RKO (cell line): ENCODE results near the gene CNTF.
A peak's percentile ranks its signal among the peaks of the same experiment; 100 is the strongest.
"Not testable (repeated sequence)": the region's sequence is repeated elsewhere in the genome, so short reads cannot be mapped to it uniquely, and the experiment has no call there.

Experiments
- DNase-seq: peaks from one replicate; pipeline ENCODE4 v3.0.0-alpha.2; 2016; ENCODE audit warnings: low spot score

Gene CNTF

DNA sequence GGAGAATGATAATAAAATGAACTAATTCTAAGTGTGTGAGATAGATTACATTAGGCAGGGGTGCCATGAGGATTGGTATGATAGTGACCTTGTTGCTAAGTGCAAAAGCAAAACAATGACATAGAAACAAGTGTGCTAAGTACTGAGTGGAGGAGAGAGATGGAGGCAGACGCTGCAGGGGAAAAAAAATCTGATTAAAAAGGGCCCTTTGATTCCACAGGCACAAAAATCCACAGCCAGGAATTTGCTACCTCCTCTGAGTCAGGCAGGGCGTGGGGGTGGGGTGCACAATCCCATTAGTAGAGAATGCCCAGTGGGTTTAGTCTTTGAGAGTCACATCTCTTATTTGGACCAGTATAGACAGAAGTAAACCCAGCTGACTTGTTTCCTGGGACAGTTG lies at the start of gene CNTF:
TSS of gene CNTF (plus strand) at position 322 of the 400 bp plus-strand sequence. CDS start 88 bp downstream, outside the sequence.
- DNase-seq, result no peak

DNA sequence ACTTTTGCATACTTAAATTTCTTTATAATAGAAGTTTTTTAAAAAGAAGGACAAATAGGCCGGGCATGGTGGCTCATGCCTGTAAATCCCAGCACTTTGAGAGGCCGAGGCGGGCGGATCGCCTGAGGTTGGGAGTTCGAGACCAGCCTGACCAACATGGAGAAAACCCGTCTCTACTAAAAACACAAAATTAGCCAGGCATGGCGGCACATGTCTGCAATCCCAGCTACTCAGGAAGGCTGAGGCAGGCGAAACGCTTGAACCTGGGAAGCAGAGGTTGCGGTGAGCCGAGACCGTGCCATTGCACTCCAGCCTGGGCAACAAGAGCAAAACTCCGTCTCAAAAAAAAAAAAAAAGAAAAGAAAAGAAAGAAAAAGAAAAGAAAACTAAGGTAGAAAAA lies 49.6 kb upstream of the CNTF start:
- not testable (repeated sequence) for DNase-seq

DNA sequence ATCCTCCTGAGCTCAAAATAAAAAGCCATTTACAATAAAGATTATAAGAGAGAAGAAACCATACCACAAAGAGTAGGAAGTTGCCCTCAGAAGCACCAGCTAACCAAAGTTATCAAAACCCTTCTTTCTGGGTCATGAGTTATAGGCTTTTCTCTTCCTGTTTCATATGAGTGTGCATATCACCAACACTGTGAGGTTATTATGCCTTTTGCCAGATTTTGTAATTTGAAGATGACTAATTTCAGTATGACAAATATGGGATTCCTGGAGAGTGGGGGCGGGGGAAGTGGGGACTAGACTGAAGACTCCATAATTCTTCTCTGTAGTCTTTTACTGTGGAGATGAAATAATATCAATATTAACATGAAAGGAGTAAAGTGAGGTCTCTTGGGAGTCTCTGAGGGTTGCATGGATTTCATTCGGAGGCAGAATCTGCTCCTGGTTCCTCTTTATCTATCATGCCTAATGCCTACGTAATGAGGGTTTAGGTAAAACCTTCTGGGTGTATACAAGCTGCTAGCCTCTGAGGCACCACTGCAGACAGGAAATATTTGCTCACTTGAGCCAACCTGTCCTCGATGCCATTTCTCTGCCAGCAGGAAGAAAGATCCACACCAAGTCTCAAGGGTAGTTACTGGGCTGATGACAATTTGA lies 48.9 kb upstream of the CNTF start:
- peak; percentile 95 for DNase-seq

DNA sequence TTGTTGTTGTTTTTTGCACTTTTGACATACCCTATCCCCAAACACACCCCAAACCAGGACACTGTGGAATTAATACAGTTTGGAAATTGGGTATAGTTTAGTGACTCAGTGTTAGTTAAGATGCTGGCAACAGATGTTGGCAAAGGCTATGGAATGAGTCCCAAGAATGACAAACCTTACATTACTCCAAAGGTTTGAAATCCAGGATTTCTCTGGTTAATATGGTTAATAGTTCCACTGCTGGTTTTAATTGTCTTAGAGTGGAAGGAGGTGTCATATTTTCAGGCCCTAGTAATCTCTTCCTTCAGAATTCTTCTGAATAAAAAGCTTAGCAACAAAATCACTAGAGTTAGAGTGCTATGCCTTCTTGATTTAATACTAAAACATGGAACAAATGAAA lies 47.6 kb upstream of the CNTF start:
- peak; percentile 57 for DNase-seq

GRCh38 chr11:58575377-58576020 lies 47.0 kb upstream of the CNTF start, which contains the start of gene LPXN:
LPXN (minus strand) TSS chr11:58575856; CDS start chr11:58575772, 84 bp downstream.
- no peak for DNase-seq

DNA sequence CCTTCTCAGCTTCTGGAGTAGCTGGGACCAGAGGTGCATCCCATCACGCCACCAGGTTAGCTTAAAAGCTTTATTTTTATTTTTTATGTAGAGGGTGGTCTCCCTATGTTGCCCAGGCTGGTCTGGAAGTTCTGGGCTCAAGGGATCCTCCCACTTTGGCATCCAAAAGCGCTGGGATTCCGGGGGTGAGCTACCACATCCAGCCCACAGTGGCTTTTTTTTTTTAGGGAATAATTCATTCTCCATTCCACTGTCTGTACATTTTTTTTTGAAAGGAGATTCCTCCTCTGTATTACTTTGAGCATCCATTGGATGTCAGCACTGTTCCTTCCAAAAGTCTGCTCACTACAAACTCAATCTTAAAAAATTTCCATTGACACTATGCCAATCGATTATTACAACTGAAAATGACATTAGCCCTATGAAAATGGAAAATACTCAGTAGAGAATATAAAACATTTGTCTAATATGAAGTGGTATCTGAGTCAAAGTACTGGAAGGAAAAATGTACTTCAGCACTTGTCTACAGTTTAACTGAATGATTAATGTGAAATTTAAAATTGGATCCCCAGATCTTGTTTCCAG lies 45.5 kb upstream of the CNTF start:
- DNase-seq, result peak; percentile 79

DNA sequence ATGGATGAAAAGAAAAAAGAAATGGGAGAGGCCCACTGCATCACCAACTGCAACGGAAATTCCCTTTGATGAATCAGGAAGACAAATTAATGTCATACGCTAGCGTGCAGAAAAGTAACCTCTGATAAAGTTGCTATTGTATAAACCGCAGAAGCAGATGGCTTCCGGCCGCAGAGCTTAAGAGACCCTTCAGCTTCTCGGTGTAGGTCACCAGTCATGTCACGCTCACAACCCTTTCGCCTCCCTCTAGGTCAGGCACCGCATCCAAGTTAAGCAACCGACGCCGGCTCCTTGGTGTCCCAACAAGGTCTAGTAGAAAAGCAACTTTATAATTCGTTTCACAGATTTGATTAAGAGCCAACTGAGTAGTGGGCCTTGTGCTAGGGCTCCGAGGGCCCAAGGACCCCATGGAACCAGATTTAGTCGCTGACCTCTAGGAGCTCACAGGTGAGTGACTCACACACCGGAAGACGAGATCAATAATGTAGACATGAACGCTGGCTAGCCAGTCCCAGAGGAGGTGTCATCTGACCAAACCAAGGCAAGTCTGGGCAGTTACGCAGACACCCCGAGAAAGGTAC lies 44.8 kb upstream of the CNTF start:
- DNase-seq, result peak; percentile 86

DNA sequence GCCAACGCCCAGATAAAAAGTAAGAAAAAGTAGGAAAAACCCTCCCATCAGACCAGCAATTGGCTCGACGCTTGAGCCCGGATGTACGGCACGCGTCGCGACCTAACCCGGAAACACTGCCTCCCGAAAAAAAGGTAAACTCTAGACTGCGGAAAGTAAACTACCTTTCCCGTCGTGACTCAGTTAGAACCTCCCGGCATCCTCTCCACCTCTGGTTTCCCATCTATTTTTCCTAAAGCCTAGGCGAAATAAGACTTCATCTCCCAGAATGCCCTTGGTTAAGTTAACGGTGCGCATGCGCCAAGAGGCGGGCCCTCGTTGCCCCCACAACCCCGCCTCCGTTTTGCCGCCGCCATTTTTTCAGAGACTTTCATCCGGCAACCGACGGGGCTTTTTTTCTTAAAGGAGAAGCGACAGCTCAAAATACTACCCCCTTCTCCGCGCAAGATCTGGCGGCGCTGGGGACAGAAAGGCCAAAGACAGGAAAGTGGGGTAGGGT lies 44.3 kb upstream of the CNTF start:
- DNase-seq, result peak; percentile 99

DNA sequence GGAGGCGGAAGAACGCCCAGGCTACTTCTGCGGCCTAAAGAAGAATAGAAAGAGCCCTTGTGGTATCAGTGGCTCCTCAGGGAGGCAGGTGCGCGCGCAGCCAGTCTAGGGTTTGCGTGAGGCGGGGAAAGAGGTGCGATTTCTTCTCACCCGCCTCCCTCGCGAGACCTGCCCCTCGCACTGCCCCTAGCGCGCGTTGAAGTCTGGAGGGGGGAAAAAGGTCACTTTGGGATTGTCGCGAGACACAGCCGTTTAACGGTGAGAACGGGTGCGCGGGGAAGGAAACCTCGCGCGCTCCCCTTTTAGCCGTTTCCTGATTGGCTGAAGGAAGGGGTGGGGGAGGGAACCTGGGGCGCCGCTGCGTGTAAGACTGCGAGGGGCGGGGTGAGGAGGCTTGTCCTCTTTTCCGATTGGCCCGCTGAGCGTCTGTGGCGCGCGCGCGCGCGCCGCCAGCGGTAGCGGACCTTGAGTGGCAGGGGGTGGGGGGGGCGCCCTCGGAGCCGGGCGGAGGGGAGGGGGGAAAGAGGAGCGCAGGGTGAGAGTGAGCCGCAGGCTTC lies 43.8 kb upstream of the CNTF start, which contains the start of gene ZFP91:
TSS of gene ZFP91 (plus strand) at position 429 of the 557 bp plus-strand sequence. CDS start 219 bp downstream, outside the sequence.
- DNase-seq, result peak; percentile 97

- DNase-seq, result peak; percentile 92
These were observed 43.0 kb upstream of the CNTF start for GRCh38 chr11:58579192-58580129.

DNA sequence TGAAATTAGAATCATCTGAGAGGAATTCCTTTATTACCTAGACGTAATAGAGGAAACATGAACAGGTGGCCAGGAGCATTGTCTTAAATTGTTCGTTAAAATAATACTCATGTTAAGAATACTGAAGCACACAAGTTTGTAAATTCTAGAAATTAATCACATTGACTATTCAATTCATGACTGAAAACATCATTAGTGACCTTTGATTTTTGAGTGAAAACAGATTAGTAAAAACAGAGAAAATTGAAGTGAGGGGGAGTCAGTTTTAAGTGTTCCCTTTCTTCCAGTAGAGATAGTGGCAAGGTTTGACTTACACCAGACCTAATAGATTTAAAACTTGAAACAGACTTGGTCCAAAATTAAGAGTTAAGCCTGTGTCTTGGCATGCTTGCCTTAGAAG lies 42.2 kb upstream of the CNTF start:
- DNase-seq, result peak; percentile 25

- DNase-seq, result no peak
These were observed 40.0 kb upstream of the CNTF start for GRCh38 chr11:58582437-58582836.

- DNase-seq, result no peak
These were observed 35.5 kb upstream of the CNTF start for GRCh38 chr11:58586998-58587397.

DNA sequence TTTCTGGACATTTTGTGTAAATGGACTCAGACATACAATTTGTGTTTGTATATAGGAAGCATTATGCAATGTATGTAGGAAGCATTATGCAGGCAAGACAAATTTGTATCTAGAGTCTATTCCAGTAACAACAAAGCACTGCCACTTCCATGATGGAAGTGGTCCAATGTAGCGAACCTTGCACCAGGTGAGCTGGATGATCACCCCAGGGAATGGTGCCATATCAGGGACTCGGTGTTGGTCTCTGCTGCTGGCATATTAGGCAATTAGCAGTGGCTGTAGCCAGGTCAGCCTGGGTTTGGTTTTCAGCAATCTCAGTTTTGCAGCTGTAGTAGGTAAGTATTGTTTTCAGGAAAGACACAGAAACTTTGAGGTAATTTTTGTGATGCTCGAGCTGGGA lies 30.8 kb upstream of the CNTF start:
- no peak for DNase-seq

GRCh38 chr11:58592760-58593472 lies 29.5 kb upstream of the CNTF start:
- no peak for DNase-seq

DNA sequence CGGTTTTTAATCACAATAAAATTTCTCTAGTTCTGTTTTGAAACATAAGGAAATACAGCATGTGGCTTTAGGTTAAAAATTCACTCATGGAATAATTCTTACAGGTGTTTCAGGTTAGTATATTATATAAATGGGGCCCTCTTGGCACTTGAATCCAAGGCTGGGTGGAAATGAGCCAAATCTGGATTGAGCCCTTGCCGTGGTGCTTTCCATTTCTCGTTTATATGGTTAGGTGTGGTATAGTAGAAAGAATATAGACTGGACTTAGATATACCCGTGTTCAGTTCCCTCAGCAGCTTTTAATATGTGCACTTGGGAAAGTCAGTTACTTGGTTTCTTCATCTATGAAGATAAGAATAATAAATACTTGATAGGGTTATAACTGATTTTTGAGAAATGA lies 27.6 kb upstream of the CNTF start:
- DNase-seq, result no peak

GRCh38 chr11:58596621-58597020 lies 25.8 kb upstream of the CNTF start:
- DNase-seq, result no peak

GRCh38 chr11:58597486-58598144 lies 24.9 kb upstream of the CNTF start:
- DNase-seq, result no peak

GRCh38 chr11:58600510-58600909 lies 22.0 kb upstream of the CNTF start:
- DNase-seq, result no peak
